NK-92 treated with Interleukin-12 subunit alpha and Interleukin-12 subunit beta, amount 100 ng/mL, for 24 hours (cell line): Measurements from ENCODE around the gene SLC34A3.

Source experiments
- DNase-seq: peaks from one replicate; lab custom pipeline; 2025; lab: John Stamatoyannopoulos, UW

The SLC34A3 gene

DNA sequence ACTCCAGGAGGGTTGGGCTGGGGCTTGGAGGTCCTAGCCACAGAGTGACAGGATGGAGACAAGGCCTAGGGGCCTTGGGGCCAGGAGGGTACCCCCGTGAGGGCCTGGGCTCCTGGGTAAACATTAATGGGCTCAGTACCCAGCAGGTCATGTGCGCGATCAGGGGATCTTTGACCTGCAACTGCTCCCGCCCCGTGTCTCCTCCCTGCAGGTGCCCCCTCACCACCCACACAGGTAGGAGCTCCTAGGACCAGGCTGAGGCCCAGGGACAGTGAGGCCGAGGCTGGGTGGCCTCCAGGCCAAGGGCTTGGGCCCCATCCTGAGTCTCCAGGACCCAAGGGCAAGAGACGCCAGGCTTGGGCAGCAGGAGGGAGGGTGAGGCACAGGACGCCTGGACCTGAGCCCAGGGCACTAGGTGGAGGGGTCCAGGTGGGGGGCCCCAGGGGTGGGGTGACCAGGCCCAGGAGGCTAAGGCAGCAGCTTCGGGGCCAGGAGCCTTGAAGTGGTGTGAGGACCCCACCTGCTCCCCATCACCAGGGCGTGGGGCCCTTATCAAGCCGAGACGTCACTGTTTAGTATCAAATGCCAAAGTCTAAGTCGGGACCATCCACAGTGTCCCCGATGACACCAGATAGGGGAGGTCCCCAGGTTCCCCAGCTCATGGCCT lies at the start of gene SLC34A3:
Gene SLC34A3, plus strand, starts transcription at position 197 of the 667 bp plus-strand sequence. CDS start 802 bp downstream, outside the sequence.
- no peak for DNase-seq

DNA sequence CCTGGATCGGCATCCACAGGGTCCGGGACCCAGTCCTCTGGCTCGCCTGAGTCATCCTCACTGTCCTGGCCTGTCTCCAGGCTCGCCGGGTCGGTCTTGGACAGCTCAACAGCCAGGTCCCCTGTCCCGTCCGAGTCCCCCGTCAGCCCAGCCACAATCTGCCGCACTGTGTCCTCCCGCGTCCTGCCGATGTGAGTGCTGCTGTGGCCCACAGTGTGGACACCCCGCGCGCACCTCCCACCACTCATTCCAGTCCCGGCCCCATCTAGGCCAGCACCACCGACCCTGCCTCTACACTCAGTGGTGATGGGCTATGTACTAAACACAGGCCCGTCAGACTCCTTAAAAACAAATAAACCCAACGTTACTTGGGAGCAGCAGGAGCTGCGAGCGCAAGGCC lies 49.0 kb upstream of the SLC34A3 start:
- no peak for DNase-seq

DNA sequence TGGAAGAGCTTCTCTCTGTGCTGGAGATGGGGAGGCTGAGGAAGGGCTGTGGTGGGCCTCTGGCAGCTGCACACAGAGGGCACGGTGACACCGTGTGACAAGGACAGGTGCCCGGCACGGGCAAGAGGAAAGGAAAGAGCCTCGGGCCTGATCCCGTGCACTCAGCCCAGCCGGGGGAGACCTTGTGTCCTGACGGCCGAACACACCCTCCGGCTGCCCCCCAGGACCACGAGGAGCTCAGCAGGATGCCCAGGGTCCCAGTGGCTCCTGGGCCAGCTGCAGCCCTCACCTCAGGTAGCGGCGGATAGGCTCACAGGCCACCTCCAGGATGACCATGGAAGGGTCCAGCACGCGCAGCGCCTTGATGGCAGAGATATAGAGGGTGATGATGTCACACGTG lies 47.9 kb upstream of the SLC34A3 start:
- DNase-seq, result no peak

DNA sequence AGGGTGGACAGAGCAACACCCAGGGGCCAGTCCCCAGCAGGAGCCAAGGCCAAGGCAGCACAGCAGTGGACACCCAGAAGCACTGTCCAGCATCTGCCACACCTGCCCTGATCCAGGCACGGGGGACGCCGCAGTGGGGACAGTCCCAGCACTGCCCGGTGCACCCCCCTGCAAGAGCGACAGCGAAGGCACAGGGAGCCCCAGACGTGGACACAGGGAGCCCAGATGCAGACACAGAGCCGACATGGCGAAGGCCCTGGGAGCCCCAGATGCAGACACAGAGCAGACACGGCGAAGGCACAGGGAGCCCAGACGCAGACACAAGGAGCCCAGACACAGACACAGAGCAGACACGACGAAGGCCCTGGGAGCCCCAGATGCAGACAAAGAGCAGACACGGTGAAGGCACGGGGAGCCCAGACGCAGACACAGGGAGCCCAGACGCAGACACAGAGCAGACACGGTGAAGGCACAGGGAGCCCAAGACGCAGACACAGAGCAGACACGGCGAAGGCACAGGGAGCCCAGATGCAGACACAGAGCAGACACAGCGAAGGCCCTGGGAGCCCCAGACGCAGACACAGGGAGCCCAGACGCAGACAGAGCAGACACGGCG lies 46.6 kb upstream of the SLC34A3 start:
- no peak for DNase-seq

DNA sequence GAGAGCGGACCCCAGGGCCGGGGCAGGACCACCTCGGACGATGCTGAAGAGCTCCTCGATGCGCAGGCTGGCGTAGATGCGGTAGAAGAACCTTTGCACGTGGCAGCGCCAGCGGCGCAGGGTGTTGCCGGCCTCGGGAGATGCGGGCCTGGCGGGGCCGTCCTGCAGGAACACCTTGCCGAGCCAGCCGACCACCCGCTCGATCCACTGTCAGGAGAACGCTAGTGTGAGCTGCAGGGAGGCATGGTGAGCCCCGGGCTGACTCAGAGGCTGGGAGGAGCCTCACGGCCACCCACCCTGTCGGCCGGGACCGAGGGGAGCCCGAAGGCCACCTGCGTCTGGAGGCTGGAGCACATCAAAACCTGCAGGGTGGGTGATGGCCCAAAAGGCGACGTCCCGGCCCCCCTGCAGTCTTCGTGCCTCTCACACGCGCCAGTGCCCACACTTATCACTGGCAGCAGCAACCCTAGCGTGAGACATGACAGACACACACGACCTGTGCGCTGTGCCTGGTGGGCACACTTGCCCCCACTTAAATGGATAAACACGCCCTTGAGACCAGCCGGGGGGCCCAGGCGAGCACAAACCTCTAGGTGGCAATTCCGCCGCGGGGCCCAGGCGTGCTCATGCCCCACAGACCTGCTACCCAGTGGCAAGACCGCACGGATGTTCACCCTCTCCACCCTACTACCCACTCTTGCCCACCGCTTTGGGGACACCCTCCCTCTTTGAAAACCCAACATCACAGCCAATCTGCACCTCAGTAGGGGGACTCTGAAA lies 45.6 kb upstream of the SLC34A3 start:
- DNase-seq, result no peak

DNA sequence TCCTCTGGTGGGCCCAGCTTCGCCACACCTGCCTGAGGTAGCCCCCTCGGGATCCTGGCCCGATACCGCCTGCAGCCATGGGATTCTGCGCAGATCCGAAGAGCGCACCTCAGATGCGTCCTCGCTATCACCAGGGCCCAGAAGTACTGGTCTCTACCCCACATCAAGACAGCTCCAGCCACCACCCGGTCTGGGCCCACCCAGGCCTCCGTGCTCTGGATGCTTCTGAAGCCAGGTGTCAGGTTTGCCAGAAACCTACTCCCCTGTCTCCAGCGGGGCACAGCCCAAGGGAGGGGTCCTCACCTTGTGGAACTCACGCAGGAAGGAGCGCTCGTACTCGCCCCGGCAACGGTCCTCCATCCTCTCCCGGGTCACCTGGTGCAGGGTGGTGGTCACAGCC lies 44.8 kb upstream of the SLC34A3 start:
- no peak for DNase-seq

DNA sequence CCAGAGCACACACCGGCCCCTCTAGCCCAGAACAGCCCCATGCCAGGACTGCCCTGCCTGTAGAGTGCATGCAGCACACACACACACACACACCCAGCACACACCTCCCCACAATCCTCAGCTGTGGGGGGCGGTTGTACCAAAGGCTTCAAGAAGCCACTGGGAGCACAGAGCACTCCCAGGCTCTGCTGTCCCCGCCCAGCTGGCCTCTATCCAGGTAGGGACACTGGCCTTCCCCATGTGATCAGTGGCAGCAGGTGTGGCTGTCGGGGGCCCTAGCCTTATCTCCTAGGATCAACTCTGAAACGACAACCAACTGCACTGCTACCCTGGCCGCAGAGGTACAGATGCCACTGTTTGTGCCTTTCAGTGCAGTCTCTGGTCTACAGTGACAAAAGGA lies 44.3 kb upstream of the SLC34A3 start:
- no peak for DNase-seq

DNA sequence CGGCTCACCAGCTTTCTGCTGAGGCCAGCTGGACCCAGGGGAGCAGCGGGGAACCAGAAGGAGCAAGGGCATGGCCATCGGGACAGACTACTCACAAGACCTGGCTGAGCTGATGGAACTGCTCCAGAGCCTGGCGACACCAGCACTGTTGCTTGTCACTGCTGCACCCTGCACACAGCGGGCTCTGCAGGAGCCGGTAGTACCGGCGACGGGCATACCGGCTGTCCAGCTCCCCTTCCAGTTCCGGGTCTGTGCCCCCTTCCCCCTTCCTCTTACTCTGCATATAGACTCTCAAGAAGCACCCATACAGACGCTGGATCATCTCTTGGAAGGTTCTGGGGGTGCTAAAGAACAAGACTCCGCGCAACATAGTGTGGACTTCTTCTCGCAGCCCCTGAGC lies 43.3 kb upstream of the SLC34A3 start:
- no peak for DNase-seq

DNA sequence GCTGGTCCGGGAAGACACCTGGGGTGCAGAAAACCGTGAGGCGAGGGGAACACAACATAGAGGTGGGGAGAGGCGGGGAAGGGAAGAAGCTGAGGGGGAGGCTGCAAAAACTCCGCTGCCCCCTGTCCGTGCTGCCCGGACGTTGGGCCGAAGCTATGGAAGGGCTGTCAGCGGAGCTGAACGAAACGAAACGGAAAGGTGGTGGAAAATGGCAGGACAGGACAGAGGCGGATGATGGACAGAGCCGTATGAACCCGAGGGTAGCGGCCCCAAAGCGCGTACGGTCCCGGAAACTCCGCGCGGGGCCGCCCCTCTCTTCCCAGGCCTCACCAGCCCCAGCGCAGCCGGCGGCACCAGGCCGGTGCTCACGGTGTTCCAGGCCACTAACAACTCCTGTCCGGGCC lies 42.6 kb upstream of the SLC34A3 start:
- DNase-seq, result no peak

DNA sequence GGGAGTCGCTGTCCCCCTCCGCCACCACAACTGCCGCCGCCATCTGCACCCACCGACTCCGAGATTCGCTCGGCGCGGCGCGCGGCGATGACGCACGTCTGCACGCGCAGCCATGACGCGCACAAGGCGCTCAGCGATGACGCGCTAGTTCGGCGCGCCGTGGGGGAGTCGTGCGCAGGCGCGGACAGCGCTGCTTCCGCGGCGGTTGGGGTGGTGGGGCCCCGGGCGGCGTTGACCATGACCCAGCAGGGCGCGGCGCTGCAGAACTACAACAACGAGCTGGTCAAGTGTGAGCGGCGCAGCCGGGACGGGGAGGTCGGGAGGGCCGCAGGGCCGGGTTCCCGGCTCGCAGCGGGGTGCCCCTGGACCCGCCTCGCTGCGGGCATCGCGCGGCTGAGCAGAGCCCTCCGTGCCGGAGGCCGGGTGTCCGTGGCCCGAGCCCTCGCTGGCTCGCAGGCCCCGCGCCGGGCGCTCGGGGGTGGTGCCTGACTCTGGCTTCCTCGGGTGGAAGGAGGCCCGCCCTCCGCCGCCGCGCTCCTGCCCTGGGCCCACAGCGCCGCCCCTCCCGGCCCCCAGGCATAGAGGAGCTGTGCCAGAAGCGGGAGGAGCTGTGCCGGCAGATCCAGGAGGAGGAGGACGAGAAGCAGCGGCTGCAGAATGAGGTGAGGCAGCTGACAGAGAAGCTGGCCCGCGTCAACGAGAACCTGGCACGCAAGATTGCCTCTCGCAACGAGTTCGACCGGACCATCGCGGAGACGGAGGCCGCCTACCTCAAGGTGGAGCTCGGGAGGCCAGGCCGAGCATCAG lies 42.0 kb upstream of the SLC34A3 start, which contains the start of the genes ANAPC2 and SSNA1:
Gene ANAPC2, minus strand, starts transcription at position 71 of the 807 bp plus-strand sequence. Its CDS starts 28 bp downstream, at position 43.
Gene SSNA1, plus strand, starts transcription at position 187 of the 807 bp plus-strand sequence. Its CDS starts 51 bp downstream, at position 238.
- peak; percentile 80 for DNase-seq

DNA sequence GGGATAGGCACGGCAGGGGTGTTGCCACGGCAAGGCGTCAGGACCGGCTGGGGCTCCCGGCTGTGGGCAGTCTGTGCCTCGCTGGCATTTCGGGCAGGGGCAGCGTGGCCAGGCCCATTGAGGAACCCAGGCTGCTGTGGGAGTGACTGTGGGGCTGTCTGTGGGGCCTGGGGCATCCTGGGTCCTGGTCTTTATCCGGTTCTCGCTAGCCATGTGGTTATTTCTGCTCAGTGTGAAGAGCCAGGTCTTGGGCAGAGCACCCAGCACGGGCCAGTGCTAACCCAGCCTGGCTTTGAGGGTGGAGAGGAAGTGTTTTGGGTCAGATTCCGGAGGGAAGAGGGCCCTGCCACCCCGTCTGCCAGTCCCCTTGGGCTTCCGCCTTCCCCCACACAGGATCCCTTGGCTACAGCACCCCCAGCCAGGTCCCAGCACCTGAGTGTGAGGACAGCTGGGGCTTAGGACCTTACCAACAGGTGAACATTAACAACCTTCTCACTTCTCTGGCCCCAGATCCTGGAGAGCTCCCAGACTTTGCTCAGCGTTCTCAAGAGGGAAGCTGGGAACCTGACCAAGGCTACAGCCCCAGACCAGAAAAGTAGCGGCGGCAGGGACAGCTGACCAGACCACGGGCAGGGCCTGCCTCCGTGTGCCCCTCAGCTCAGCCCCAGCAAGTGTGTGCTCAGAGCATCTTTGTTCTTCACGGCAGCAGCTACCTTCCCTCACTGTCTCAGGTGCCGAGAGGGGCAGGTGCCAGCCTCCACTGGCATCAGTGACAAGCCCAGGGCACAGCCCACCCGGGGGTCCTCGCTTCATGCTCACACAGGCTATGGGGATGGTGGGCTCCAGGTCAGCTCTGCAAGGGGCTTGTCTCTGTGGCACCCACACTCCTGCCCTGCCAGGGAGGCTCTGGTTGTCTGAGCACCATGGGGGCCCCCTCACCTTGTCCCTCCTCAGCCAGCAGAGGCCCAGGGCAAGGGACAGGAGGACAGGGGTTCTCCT lies 41.1 kb upstream of the SLC34A3 start:
- no peak for DNase-seq

DNA sequence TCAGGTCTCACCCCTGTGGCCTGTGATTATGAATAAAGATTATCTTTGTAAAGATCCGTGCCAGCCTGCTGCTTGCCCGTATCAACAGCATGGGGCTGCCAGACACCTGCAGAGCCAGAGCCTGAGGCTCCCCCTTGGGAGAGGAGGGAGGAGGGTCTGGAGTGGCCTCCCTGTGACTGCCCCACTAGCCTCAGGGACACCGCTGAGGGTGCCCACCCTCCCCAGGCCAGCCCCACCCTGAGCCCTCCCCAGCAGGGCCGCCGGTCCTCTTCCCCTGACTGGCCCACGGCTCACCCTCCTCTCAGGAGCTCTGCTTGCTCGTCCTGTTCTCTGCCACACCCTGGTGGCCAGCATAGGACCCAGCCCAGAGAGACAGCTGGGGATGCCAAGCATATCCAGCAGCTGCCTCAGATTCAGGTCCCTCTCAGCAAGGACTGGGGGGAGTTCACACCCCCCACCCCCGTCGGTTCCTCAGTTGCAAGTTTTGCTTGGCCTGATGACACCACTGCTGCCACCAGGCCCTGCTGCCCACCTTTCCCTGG lies 40.3 kb upstream of the SLC34A3 start:
- no peak for DNase-seq

DNA sequence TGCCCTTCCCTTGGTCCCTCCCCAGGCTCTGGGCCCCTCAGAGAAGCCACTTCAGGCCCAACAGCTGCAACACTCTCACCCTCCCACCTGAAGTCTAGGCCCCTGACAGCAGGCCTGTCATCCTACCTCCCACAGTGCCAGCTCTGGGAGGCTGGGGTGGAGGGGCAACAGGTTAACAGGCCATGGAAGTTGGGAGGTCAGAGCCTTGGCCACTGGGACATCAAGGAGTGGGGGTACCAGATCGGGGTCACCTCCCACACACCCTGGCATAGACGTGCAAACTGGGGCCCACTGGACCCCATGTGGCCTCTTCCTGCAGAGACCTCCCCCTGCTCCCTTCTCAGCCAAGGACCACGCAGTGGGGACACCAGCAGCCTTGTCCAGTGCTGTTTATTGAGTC lies 39.5 kb upstream of the SLC34A3 start:
- no peak for DNase-seq

DNA sequence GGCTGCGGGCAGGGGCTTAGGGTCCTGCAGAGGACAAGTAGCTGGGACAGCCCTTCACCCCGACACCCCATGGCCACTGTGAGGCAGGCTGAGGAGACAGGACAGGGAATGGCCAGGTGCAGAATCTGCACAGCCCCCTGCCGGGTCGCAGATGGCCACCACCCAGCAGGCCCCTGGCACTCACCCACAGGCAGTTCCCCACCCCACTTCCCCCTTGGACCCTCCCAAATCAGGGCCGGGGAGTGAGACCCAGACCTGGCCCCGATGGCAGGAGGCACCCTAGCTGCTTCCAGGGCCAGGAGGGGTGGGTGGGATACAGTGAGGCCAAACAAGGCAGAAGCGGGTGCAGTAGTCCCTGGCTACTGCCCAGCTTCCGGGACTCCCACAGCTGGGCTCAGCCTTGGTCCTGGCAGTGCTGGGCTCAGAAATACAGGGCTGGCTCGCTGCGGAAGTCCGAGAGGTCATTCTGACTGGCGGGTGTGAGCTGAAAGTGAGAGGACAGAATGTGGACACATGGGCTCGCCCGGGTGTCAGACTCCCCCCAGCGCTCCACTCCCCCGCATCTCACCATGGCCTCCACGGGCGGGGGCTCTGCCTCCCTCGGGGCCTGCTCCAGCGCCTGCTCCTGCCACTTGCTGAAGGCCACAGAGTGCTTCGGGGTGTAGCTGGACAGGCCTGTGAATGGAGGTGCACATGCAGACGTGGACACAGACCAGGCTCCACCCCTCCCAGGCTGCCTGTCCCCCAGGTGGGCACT lies 38.8 kb upstream of the SLC34A3 start:
- DNase-seq, result no peak

DNA sequence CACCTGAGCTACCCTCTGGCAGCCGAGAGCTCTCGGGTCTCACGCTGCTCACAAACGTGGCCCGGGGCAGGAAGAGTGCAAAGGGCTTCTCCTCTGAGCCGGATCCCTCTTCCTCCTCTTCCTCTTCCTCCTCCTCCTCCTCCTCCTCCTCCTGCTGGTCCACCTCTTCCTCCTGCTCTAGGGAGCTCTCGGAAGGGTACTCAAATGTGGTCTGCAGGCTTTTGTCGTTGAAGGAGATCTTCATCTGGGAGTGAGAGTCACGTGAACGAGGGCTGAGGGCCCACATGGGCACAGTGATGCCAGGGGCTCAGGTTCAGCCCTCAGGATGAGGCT lies 38.3 kb upstream of the SLC34A3 start:
- DNase-seq, result no peak

DNA sequence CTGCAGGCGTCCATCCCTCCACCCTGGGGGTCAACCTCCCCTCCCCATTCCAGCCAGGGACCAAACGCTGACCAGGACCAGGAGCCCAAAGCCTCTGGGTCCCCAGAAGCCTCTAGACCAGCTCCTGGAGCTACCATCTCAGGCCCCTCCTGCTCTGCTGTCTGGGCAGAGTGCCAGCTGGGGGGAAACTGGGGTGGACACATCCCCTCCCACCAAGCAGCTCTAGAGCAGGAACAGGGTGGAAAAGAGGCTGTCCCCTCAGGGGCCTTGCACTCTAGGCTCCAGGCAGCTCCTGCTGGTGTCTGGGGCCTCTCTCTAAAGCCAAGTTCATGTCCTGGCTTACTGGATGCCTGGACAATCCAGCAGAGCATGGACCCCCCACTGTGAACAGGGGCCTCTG lies 37.8 kb upstream of the SLC34A3 start:
- no peak for DNase-seq

DNA sequence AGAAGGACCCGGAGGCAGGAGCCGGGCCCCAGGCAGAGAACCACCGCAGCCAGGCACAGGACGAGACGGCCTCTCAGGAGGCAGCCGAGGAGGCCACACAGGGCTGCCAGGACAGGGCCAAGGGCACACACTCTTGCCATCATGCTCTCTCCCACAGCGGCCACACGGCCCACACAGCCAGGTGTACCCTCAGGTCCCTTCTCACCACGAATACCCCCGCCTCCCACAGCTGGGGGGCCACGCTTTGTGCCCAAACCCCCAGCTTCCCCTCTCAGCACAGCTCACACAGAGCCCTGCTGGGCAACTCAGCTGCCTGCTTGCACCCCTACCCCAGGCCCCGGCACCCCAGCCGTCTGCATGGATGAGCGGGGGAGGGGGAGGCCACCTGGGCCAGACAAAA lies 36.9 kb upstream of the SLC34A3 start:
- DNase-seq, result no peak

DNA sequence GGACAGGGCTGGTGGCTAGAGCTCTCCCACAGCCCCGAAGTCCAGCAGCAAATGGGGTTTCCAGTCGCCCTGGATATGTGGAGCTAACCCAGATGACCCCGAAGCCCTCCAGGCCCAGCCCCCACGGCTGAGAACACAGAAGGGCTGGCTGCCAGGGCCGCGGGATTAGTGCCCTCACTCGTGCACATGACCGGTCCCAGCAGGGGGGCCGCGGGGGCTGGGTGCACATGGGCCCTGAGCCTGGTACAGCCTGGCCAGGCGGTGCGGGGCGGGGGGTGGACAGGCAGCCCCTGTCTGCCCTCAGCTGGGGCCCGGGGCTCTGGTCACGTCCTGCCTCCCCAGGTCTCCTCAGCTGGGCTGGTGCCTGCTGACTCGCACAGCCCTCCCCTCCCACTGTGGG lies 36.3 kb upstream of the SLC34A3 start:
- DNase-seq, result no peak

DNA sequence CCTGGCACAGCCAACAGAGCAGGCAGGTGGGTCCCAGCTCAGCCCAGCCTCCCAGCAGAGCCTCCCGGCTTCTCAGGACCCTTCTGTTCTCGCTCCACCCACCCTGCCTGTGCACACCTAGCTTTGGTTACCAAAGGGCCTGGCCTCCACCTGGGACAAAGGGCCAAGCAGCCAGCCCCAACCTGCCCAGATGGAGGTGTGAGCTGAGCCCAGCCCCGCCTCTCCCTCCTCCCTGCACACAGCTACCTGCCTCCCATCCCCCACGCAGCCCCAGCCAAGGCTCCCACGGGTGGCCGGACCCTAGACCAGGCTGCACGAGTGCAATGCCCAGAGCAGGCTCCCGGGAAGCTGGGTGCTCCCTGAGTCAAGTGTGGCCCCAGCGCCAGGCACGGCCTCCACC lies 35.8 kb upstream of the SLC34A3 start:
- DNase-seq, result no peak
